ENCODE results near the gene AUTS2. TPM values are rescaled to one million over a fixed set of nuclear protein-coding genes. Genes with fewer than 3 reads are reported as not detected.

AUTS2 gene
- total RNA-seq, 1 donor from 2014 or later: 49.8 TPM

DNA sequence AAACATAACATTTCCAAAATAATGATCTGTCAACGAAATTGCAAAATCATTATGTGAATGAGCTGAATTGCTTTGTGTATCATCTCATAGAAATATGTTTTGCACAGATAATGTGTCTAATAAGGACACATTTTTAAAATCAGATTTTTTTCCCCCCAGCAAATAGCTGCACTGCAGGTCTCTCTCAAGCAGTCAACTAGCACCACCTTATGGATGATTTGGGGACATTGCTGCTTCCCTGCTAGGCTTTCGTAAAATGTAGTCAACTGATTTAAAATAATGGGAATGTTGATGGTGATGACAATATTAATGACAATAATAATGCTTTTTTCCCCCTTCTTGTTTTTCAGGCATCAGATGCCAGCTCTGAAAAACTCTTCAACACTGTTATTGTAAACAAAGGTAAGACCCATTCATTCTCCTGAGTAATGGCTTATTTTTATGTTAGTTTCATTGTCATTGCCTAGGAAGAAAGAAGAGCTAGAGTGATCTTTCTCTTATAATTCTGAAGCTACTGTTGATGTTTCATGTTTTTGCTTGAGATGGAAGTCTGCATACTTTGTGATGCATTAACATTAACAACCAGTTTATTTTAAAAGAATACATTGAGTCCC is 1100.1 kb downstream of the AUTS2 start:
- DNase-seq (ENCODE audit: low spot score): peak; percentile 73

- DNase-seq (ENCODE audit: low spot score): no peak
Observed at GRCh38 chr7:70699271-70699670, 1101.0 kb downstream of the AUTS2 start.

- DNase-seq (ENCODE audit: low spot score): peak; percentile 18
Observed at GRCh38 chr7:70700055-70700940, 1102.0 kb downstream of the AUTS2 start.

DNA sequence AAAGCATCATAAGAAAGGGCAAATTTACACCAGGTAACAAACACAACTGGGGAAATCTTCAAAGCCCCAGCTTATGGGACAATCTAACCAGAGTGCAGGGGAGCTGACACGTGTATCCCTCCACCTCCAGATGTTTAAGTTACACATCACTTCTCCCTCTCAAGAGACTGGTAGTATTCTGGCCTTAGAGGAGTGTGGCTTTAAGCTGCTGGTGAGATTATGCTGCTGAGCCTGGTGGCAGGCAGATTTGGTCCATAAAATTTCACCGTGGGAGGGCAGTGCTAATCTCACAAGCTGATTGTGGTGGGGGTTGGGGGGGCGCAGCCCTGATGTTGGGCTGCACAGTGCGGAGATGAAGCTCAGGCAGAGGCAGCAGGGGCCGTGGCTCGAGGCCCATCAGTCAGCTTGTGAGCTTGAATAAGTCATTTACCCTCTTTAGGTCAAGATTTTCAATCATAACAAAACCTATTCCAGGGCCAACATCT is 1102.7 kb downstream of the AUTS2 start:
- DNase-seq (ENCODE audit: low spot score): no peak

DNA sequence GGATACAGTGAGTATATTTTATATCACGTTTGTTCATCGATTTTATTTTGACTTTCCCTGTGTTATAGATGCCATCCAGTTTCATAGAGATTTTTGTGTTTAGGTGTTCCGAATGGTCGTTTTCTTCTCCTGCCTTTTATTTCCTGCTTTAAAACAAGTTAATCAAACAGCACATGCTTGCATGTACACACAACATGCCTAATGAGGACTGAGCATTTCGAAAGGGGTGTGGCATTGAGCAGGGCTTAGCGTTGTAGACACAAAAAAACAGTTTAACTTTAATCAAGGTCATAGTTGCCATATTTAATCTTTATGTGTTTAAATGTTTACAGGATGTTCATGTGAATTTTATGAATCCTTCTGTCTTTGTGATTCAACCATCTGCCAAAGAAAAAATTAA is 1103.2 kb downstream of the AUTS2 start:
- no peak for DNase-seq (ENCODE audit: low spot score)

GRCh38 chr7:70701991-70702390 is 1103.7 kb downstream of the AUTS2 start:
- no peak for DNase-seq (ENCODE audit: low spot score)

- no peak for DNase-seq (ENCODE audit: low spot score)
Observed at GRCh38 chr7:70703785-70704184, 1105.5 kb downstream of the AUTS2 start.

GRCh38 chr7:70704831-70705346 is 1106.6 kb downstream of the AUTS2 start:
- peak; percentile 5 for DNase-seq (ENCODE audit: low spot score)

DNA sequence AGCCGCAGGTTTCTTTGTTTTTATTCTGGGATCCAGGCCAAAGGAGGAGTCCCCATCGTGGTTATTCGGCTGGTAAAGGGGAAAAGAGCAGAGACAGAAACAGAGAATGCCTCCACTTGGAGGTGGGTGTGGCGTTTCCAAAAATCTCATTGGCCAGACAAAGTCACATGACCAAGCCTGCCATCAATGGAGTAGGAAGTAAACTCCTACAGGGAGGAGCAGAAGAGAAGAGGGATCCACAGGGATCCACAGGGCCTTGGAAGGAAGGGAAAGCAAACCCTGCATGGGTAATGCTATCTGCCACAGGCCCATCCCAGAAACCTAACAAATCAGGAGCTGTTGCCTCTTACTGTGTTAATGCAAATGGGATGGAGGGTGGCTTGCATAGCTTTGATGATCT is 1107.9 kb downstream of the AUTS2 start:
- DNase-seq (ENCODE audit: low spot score): no peak

GRCh38 chr7:70706698-70707097 is 1108.4 kb downstream of the AUTS2 start:
- DNase-seq (ENCODE audit: low spot score): no peak

DNA sequence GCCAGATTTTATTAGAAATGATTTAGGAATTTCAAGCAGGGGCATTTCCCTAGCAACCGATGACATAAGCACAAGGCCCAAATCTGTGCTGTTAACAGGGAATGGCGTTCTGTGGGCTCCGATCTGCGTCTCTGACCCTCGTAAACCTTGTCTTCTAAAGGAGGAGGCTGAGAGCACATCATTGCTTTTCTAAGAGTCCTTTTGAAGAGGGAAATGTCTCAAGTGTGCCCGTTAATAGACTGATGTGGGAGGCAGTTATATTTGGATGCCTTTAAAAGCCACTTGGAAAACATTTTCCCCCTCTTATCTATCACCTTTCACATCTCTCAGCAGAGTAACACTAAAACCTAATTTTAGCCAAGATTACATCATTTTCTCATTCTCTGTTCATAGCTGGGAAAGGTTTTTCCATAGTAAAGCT is 1109.6 kb downstream of the AUTS2 start:
- DNase-seq (ENCODE audit: low spot score): peak; percentile 37

DNA sequence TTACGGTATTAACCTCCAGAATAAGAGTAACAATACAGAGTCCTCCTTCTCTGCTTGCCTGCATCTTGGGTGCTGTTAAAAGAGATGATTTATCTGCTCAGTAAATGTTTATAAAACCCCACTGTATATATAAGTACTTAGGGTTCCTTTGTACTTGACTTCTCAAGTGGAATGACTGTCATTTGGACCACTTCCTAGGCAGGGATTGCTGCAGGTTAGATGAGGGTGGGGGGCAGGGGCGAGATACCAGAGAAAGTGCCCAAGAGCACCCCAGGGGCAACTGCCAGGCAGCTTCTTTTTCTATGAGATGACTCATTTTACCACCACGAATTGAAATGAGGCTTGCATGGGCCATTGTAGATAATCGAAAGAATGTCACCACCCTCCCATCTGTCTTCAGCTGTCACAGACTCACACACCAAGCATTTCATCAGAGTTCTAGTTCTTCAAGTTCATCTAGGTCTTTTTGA is 1111.8 kb downstream of the AUTS2 start:
- peak; percentile 72 for DNase-seq (ENCODE audit: low spot score)

DNA sequence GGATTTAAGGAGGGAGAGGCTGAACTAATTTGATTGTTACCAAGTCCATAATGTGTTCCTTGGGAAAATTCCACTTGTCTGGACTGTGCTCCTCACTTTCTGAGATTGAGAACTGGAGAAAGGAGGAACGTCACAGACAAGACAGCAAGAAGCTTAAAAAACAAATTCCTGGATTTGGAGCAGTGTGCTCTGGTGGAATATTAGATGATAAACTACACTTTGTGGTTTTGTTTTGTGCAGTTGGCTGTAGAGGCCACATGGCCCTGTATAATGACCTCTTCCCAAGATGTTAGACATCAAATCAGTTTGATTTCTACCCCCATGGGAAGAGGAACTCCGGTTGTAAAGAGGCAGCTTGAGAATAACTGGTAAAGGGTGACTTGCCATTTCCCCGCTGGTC is 1112.4 kb downstream of the AUTS2 start:
- peak; percentile 35 for DNase-seq (ENCODE audit: low spot score)

DNA sequence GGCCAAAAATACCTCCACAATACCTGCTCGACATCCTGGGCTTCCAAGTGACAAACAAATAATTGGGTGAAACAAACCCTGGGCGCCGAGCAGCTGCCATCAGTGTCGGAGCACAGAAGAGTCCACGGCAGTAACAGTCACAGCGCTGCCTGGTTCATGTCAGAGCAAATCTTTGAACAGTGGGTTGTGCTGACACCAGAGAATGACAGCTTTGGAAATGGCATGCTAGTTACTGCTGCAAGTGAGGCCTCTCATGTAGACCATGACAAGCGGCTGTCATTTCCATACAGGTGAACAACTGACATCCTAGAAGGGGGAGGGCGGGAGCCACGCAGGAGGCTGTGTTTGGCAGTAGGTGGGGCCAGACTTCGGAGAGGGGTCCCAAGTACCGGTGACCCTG is 1113.2 kb downstream of the AUTS2 start:
- no peak for DNase-seq (ENCODE audit: low spot score)

DNA sequence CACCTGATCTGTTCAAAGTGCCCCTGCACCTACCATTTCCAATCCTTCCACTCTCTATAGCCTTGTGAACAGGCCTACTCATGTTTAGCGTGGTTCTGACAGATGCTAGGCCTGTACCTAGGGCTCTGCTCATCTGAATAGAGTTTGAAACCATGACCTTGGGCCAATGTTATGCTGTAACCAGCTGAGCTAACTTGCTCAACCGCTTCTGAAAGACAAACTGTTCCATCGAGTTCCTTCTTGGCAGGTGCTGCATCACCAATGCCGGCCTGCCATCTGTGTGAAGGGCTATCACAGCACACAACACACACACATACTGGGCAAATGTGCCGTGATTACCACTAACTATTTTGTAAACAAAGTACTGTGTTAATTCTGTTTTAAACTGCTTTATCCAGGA is 1114.7 kb downstream of the AUTS2 start:
- DNase-seq (ENCODE audit: low spot score): peak; percentile 24

GRCh38 chr7:70714506-70715038 is 1116.3 kb downstream of the AUTS2 start:
- DNase-seq (ENCODE audit: low spot score): no peak

DNA sequence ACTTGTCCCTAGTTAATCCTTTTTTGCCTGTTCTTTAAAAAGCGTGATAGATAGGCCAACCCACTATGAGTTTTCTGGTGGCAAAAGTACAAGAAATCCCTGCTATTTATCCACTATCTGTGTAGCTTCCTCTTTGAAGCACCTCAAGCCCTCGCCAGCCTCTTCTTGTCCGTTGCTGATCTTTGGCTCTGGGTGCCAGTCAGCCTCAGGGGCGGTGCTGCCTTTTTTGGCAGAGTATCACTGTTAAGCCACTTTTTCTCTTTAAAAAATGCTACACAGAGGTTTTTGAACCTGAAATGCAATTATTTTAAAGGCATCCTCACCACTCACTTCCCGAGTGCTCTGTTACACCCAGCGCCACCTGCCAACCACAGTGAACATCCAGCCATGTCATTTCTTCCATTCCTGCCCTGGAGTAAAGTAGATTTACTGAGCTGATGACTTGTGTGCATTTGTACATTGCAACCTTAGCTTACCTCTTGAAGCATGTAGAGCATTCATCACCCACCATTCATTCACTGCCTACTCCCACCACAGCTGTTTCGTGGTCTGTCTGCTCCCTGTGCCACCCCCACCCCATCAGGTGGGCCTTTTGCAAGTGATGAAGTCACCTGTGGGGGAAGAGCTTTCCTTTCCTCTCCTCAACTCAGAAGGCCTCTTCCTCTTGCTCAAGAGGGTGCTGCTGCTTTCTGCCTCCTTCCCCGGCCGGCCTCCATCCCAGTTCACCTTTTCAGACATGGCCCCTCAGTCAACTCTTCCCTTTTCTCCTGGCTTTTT is 1119.5 kb downstream of the AUTS2 start:
- no peak for DNase-seq (ENCODE audit: low spot score)

- no peak for DNase-seq (ENCODE audit: low spot score)
Observed at GRCh38 chr7:70719125-70719524, 1120.8 kb downstream of the AUTS2 start.

- no peak for DNase-seq (ENCODE audit: low spot score)
Observed at GRCh38 chr7:70720191-70720873, 1122.1 kb downstream of the AUTS2 start.

DNA sequence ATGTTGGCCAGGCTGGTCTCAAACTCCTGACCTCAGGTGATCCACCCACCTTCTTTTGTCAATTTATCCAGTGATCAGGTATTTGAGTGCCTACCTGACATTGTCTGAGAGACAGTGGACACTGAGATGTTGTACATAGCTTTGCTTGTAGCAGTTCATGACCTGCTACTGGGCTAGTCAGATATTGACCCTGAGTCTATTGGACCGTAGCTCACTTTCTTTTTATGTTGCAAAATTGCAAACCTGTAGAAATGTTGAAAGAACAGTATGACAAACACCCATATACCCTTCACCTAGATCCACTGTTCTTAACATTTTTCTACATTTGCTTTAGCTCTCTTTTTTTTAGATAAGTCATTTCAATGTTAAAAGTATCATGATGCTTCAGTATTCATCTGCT is 1123.2 kb downstream of the AUTS2 start:
- DNase-seq (ENCODE audit: low spot score): no peak

DNA sequence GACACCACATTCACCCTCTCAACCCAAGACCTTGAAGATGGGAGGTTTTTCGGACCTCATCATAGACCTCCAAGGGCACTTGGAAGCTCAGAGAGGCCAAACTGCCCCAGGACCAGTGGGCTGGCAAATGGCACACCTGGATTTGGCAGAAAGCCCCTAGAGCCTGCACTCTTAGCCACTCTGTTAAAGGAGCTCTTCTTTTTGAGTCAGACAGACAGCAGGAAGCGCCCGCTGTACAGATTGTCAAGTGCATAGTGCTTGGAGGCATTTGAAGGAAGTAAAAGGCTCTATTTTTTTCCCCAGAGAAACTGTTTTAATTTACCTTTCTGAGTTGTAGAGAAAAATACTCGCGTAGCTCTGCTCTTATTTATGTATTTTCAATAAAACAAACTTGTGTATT is 1125.1 kb downstream of the AUTS2 start:
- no peak for DNase-seq (ENCODE audit: low spot score)

Data from umbilical cord (tissue), 2 donors.